HL-60 (cell line): Measurements from ENCODE around the gene JAKMIP1.

ENCODE experiments used
- GABPA ChIP-seq: IDR thresholded peaks from 2 replicates; pipeline ENCODE4 v1.6.1; 2012; ENCODE audit warnings: low read depth
- SPI1 ChIP-seq: IDR thresholded peaks from 2 replicates; pipeline ENCODE4 v1.6.1; 2012; ENCODE audit warnings: low read depth, mild to moderate bottlenecking, borderline replicate concordance
- TF ChIP-seq, protein P1 (sequence below): IDR thresholded peaks from one replicate; pipeline ENCODE4 v1.5.1; 2011; ENCODE audit warnings: low read length, control low read depth, inconsistent platforms; ENCODE audit not compliant: insufficient read depth

DNA sequence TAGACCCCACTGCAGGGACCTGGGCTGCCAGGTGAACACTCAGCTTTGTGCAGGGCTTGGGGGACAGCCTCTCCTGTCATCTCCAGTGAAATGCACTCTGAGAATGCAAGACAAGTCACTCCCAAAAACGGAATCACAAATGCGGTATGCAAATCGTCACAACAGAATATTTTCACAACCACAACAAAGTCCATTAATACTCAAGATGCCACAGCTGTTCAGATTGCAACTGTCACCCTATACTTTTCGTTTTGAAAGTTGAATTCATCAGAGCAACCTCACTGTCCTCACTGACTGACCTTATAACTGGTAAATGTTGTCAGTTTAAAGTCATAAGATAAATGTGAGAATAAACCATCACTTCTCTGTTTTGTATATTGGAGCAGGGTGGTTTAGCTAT, 16.6 kb downstream of the JAKMIP1 start:
- TF ChIP-seq, protein P1, sequence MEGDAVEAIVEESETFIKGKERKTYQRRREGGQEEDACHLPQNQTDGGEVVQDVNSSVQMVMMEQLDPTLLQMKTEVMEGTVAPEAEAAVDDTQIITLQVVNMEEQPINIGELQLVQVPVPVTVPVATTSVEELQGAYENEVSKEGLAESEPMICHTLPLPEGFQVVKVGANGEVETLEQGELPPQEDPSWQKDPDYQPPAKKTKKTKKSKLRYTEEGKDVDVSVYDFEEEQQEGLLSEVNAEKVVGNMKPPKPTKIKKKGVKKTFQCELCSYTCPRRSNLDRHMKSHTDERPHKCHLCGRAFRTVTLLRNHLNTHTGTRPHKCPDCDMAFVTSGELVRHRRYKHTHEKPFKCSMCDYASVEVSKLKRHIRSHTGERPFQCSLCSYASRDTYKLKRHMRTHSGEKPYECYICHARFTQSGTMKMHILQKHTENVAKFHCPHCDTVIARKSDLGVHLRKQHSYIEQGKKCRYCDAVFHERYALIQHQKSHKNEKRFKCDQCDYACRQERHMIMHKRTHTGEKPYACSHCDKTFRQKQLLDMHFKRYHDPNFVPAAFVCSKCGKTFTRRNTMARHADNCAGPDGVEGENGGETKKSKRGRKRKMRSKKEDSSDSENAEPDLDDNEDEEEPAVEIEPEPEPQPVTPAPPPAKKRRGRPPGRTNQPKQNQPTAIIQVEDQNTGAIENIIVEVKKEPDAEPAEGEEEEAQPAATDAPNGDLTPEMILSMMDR, result no peak
- TF ChIP-seq SPI1, result no peak
- TF ChIP-seq GABPA, result no peak
